Mucosa of gallbladder (tissue), 1 donor: ENCODE results near the gene MT1B. TPM values are rescaled to one million over a fixed set of nuclear protein-coding genes. Genes with fewer than 3 reads are reported as not detected.

Source experiments
- DNase-seq: peaks from one replicate; pipeline ENCODE4 v3.0.0-alpha.2; 2020; ENCODE audit warnings: low spot score
- total RNA-seq: library from RNA; stranded (reverse); gene quantifications from one replicate; pipeline ENCODE4 v1.2.1, GENCODE V29; 2021
- donor health status: DM: no; HTN: no; CAD: no.

MT1B gene
- total RNA-seq = not detected

- DNase-seq = no peak
Observed at GRCh38 chr16:56651586-56651985, at the start of gene MT1B. Gene MT1B (plus strand): TSS chr16:56651886. CDS start chr16:56651954, 68 bp downstream.

GRCh38 chr16:56603589-56603988, 48.1 kb upstream of the MT1B start:
- DNase-seq = peak; percentile 49

- no peak for DNase-seq
Observed at GRCh38 chr16:56604966-56605365, 46.7 kb upstream of the MT1B start.

GRCh38 chr16:56605475-56605874, 46.2 kb upstream of the MT1B start:
- no peak for DNase-seq

GRCh38 chr16:56606071-56606475, 45.6 kb upstream of the MT1B start:
- DNase-seq = no peak

- DNase-seq = no peak
Observed at GRCh38 chr16:56606476-56607108, 45.1 kb upstream of the MT1B start.

GRCh38 chr16:56607109-56607618, 44.5 kb upstream of the MT1B start:
- peak; percentile 74 for DNase-seq

GRCh38 chr16:56607675-56608042, 44.0 kb upstream of the MT1B start:
- DNase-seq = no peak

GRCh38 chr16:56608043-56608875, 43.4 kb upstream of the MT1B start, which contains the start of gene MT2A:
Gene MT2A (plus strand): TSS chr16:56608584. CDS start chr16:56608656, 72 bp downstream.
- DNase-seq = peak; percentile 95

- no peak for DNase-seq
Observed at GRCh38 chr16:56608876-56609462, 42.7 kb upstream of the MT1B start.

- DNase-seq = peak; percentile 82
Observed at GRCh38 chr16:56609463-56609921, 42.2 kb upstream of the MT1B start.

- peak; percentile 33 for DNase-seq
Observed at GRCh38 chr16:56610017-56610608, 41.6 kb upstream of the MT1B start.

- DNase-seq = no peak
Observed at GRCh38 chr16:56610609-56611111, 41.0 kb upstream of the MT1B start.

- DNase-seq = no peak
Observed at GRCh38 chr16:56611281-56611833, 40.3 kb upstream of the MT1B start.

- no peak for DNase-seq
Observed at GRCh38 chr16:56613706-56614105, 38.0 kb upstream of the MT1B start.

GRCh38 chr16:56614549-56614991, 37.1 kb upstream of the MT1B start:
- DNase-seq = no peak

GRCh38 chr16:56615353-56615752, 36.3 kb upstream of the MT1B start:
- no peak for DNase-seq

- DNase-seq = no peak
Observed at GRCh38 chr16:56616608-56617211, 35.0 kb upstream of the MT1B start.

GRCh38 chr16:56617212-56618085, 34.2 kb upstream of the MT1B start:
- DNase-seq = peak; percentile 67

- DNase-seq = no peak
Observed at GRCh38 chr16:56618138-56618537, 33.5 kb upstream of the MT1B start.
